Omental fat pad (tissue), 4 donors: ENCODE data around the gene AKAP6. TPM values are rescaled to one million over a fixed set of nuclear protein-coding genes. Genes with fewer than 3 reads are reported as not detected.
A peak's percentile ranks its signal among the peaks of the same experiment; 100 is the strongest.

ENCODE experiments used
- ATAC-seq: fragments of 150-250 bp; one replicate; pipeline ENCODE4 v1.9.1; 2016; ENCODE audit warnings: mild to moderate bottlenecking, moderate library complexity; ENCODE audit not compliant: low FRiP score
- DNase-seq: peaks from one replicate; pipeline ENCODE4 v3.0.0-alpha.2; 2019; ENCODE audit warnings: low spot score
- CTCF ChIP-seq, 3 donors: fragments of 450-650 bp; IDR thresholded peaks; one replicate each; pipeline ENCODE4 v1.5.1; 2016 to 2017; ENCODE audit warnings: antibody characterized with exemption in 3 of 3, mild to moderate bottlenecking in 3 of 3, moderate library complexity in 2 of 3
- total RNA-seq, 4 donors: library from RNA; depleted of rRNA; stranded (reverse); fragments of >200 nt; gene quantifications; one replicate each; pipeline ENCODE4 v1.1.0, GENCODE V29; 2016

The AKAP6 gene
- total RNA-seq, 4 donors from 2014 or later, result 3.3 to 8.7 (median 5.2) TPM

- no peak for ATAC-seq
- no peak for DNase-seq
- no peak for TF ChIP-seq CTCF (IDR thresholded peaks at IDR 0.05)
Measured at GRCh38 chr14:32701475-32701874, 372.4 kb downstream of the AKAP6 start.

- ATAC-seq (no peak), DNase-seq (no peak)
- no peak for TF ChIP-seq CTCF (IDR thresholded peaks at IDR 0.05)
Measured at GRCh38 chr14:32702088-32702487, 373.0 kb downstream of the AKAP6 start.

- no peak for DNase-seq
Measured at GRCh38 chr14:32702562-32702961, 373.5 kb downstream of the AKAP6 start.

DNA sequence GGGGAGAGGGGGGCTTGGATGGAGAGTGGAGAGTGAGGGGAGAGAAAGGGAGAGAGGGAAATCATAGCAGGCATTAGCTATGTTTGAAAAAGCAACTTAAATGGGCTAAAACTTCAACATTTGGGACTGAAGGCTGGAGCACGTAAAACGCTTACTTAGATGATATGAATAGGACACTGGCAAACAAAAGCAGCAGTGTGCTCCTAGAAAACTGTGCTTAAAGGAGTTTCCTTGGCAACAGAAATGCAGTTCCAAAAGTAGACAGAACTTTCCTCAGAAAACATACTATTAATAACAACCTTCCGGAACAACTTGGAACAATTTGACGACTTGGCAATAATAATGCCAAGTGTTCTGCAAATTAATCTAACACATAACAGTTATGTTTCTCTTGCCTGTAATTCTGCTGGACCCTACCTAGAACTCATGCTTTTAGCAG, 374.1 kb downstream of the AKAP6 start:
- no peak for TF ChIP-seq CTCF (IDR thresholded peaks at IDR 0.05)
- no peak for DNase-seq
- peak; percentile 70 for ATAC-seq

More at GRCh38 chr14:32702562-32702961, 373.5 kb downstream of the AKAP6 start:
- peak; percentile 79 for ATAC-seq
- no peak for TF ChIP-seq CTCF (IDR thresholded peaks at IDR 0.05)

DNA sequence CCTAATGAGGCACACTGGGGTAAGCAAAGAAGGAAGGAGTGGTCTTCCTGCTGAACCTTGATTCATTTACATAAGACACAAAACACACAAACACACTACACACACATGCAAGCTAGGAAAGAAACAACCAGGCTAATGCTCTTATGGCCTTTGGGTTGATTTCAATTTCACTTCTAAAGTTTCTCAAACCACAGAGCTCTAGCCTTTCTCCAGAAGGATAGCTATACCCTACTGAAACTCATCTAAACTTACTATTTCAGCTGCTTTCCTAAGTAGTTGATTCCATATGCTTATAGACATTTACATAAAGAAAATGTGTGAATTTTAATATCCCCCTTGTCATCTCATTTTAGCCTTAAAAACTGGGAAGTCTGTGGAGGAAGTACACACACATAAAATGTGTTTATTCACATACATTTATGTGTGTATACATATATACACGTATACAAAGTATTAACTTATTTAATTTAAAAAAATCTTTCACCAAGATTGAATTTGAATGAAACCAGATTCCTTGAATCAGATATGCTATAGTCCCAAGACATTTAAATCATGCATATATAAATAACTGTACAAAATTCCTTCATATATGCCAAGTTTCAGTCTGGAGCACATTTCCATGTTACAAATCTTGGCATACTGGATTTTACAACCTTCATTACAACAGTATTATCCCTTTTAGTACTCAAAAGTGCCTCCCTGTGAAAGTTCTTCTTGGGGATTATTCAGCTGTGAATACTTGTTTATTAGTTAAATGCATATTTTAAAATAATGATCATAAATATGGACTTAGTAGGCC, 377.8 kb downstream of the AKAP6 start:
- no peak for TF ChIP-seq CTCF (IDR thresholded peaks at IDR 0.05)
- DNase-seq, result no peak

GRCh38 chr14:32707742-32708500, 378.8 kb downstream of the AKAP6 start:
- ATAC-seq (no peak), DNase-seq (no peak)
- no peak for TF ChIP-seq CTCF (IDR thresholded peaks at IDR 0.05)

More for the DNA sequence above, 377.8 kb downstream of the AKAP6 start:
- no peak for ATAC-seq
